Karpas-422 (cell line): ENCODE results near the gene B3GNT2. TPM values are rescaled to one million over a fixed set of nuclear protein-coding genes. Genes with fewer than 3 reads are reported as not detected.
A peak's percentile ranks its signal among the peaks of the same experiment; 100 is the strongest.
"Not testable (repeated sequence)": the region's sequence is repeated elsewhere in the genome, so short reads cannot be mapped to it uniquely, and the experiment has no call there.

Experiments
- DNase-seq: peaks from one replicate; pipeline ENCODE4 v3.0.0-alpha.2; 2015
- H2AFZ ChIP-seq: fragments of 200-600 bp; sonication (generic); 2 replicates; pipeline ENCODE4 v1.6.1; 2014; ENCODE audit warnings: antibody characterized with exemption, low read length, mixed read lengths
- H3K27ac ChIP-seq: fragments of 200-600 bp; sonication (generic); 2 replicates; pipeline ENCODE4 v1.5.1; 2014; ENCODE audit warnings: mild to moderate bottlenecking, low read length, moderate library complexity
- H3K27me3 ChIP-seq: fragments of 200-600 bp; sonication (generic); 2 replicates; pipeline ENCODE4 v1.6.1; 2014; ENCODE audit warnings: low read length, mixed read lengths
- H3K36me3 ChIP-seq: fragments of 200-600 bp; sonication (generic); 2 replicates; pipeline ENCODE4 v1.6.1; 2014; ENCODE audit warnings: low read length, mixed read lengths; ENCODE audit not compliant: insufficient read depth
- H3K4me1 ChIP-seq: fragments of 200-600 bp; sonication (generic); 2 replicates; pipeline ENCODE4 v1.6.1; 2014; ENCODE audit warnings: mild to moderate bottlenecking, low read length, mixed read lengths
- H3K4me2 ChIP-seq: fragments of 200-600 bp; sonication (generic); 2 replicates; pipeline ENCODE4 v1.6.1; 2014; ENCODE audit warnings: low read length, low read depth, mild to moderate bottlenecking; ENCODE audit not compliant: poor library complexity, severe bottlenecking
- H3K4me3 ChIP-seq: fragments of 200-600 bp; sonication (generic); 2 replicates; pipeline ENCODE4 v1.5.1; 2014; ENCODE audit warnings: mild to moderate bottlenecking, antibody characterized with exemption, low read length, mixed read lengths
- H3K79me2 ChIP-seq: fragments of 200-600 bp; sonication (generic); 2 replicates; pipeline ENCODE4 v1.6.1; 2014; ENCODE audit warnings: mild to moderate bottlenecking, low read length, mixed read lengths
- H3K9ac ChIP-seq: fragments of 200-600 bp; sonication (generic); 2 replicates; pipeline ENCODE4 v1.6.0; 2014; ENCODE audit warnings: low read length
- H3K9me2 ChIP-seq: fragments of 200-600 bp; sonication (generic), shearing (Covaris generic); replicated peaks from 2 replicates; pipeline ENCODE4 v1.6.0; 2014; ENCODE audit warnings: mild to moderate bottlenecking, low read length, moderate library complexity; ENCODE audit not compliant: insufficient read depth
- H3K9me3 ChIP-seq: fragments of 300-700, 200-600 bp; sonication (generic); 2 replicates; pipeline ENCODE4 v1.6.1; 2014; ENCODE audit warnings: low read length, mixed read lengths
- H4K20me1 ChIP-seq: fragments of 200-600 bp; sonication (generic); 2 replicates; pipeline ENCODE4 v1.6.1; 2014; ENCODE audit warnings: mild to moderate bottlenecking, antibody characterized with exemption, low read length, low read depth; ENCODE audit not compliant: insufficient read depth
- total RNA-seq: library from RNA; depleted of rRNA; stranded (reverse); fragments of >200 nt; shearing (Covaris generic); gene quantifications from 2 replicates; pipeline ENCODE4 v1.2.3, GENCODE V29; 2014; ENCODE audit warnings: low replicate concordance; rRNA removed

Gene B3GNT2, protein sequence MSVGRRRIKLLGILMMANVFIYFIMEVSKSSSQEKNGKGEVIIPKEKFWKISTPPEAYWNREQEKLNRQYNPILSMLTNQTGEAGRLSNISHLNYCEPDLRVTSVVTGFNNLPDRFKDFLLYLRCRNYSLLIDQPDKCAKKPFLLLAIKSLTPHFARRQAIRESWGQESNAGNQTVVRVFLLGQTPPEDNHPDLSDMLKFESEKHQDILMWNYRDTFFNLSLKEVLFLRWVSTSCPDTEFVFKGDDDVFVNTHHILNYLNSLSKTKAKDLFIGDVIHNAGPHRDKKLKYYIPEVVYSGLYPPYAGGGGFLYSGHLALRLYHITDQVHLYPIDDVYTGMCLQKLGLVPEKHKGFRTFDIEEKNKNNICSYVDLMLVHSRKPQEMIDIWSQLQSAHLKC
- 12.6 and 26.9 TPM in 2 replicates for total RNA-seq

GRCh38 chr2:62195421-62196277 is at the start of gene B3GNT2:
Gene B3GNT2, plus strand, starts transcription at chr2:62196115. Its CDS starts 26,106 bp downstream, at chr2:62222221.
- Histone ChIP-seq H2AFZ (peak within 1 kb of the TSS; percentile 100), H3K4me2 (peak within 1 kb of the TSS; percentile 99), H3K9me2 (no peaks in the 10 kb centered on the region), H4K20me1 (peaks cover 37% of the 10 kb centered on the region), H3K9ac (peak within 1 kb of the TSS; percentile 91), H3K9me3 (no peaks in the 10 kb centered on the region), H3K36me3 (no peaks in the 10 kb centered on the region), H3K27me3 (no peaks in the 10 kb centered on the region), H3K79me2 (peaks cover 35% of the 10 kb centered on the region), H3K27ac (peak within 1 kb of the TSS; percentile 25; the same call in 1 of the 2 replicates), H3K4me3 (peak within 1 kb of the TSS; percentile 99), H3K4me1 (peaks cover 29% of the 10 kb centered on the region)
- DNase-seq, result peak; percentile 95

DNA sequence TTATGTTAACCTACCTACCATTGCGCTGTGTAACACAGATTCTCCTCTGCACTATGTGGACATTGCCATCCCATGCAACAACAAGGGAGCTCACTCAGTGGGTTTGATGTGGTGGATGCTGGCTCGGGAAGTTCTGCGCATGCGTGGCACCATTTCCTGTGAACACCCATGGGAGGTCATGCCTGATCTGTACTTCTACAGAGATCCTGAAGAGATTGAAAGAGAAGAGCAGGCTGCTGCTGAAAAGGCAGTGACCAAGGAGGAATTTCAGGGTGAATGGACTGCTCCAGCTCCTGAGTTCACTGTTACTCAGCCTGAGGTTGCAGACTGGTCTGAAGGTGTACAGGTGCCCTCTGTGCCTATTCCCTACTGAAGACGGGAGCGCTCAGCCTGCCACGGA is 49.1 kb upstream of the B3GNT2 start:
- H3K27ac ChIP-seq, H3K4me3 ChIP-seq, H3K9me3 ChIP-seq, H3K36me3 ChIP-seq, H3K27me3 ChIP-seq, H3K79me2 ChIP-seq, H3K9me2 ChIP-seq, H3K4me2 ChIP-seq, H2AFZ ChIP-seq, DNase-seq, H3K9ac ChIP-seq, H4K20me1 ChIP-seq: not testable (repeated sequence)
- peaks cover 10% of the 10 kb centered on the region for H3K4me1 ChIP-seq

GRCh38 chr2:62147610-62148301 is 48.2 kb upstream of the B3GNT2 start:
- H3K27me3 ChIP-seq, result no peaks in the 10 kb centered on the region
- H3K9me3 ChIP-seq, result no peaks in the 10 kb centered on the region
- no peak overlapping the region for H3K4me2 ChIP-seq
- H3K36me3 ChIP-seq, result no peaks in the 10 kb centered on the region
- H2AFZ ChIP-seq, result no peak overlapping the region
- no peaks in the 10 kb centered on the region for H4K20me1 ChIP-seq
- no peak overlapping the region for H3K9ac ChIP-seq
- no peaks in the 10 kb centered on the region for H3K79me2 ChIP-seq
- H3K27ac ChIP-seq, result no peak overlapping the region
- DNase-seq, result no peak
- no peak overlapping the region for H3K4me3 ChIP-seq
- H3K9me2 ChIP-seq, result no peaks in the 10 kb centered on the region
- H3K4me1 ChIP-seq, result peaks cover 10% of the 10 kb centered on the region

DNA sequence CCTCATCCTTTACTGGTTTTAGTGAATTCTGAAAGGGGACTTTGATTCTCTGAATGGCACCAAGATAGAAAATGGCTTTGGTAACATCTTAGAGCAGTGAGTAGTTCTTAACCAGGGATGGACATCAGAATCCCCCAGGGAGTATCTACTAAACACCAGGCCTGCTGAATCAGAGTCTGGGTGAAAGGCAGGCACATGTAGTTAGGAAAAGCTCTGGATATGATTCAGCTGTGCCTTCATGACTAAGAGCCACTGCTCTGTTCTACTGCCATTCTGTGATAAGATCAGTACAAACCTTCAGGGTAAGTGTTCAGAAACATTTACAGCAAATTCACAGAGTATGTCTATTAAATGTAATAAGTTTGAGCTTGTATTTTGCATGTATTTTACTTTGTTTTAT is 46.2 kb upstream of the B3GNT2 start:
- Histone ChIP-seq H3K4me1 (peaks cover 8% of the 10 kb centered on the region), H3K27ac (no peak overlapping the region), H4K20me1 (no peaks in the 10 kb centered on the region), H3K9me2 (no peaks in the 10 kb centered on the region), H3K27me3 (no peaks in the 10 kb centered on the region), H3K9ac (no peak overlapping the region), H3K4me3 (no peak overlapping the region), H3K9me3 (no peaks in the 10 kb centered on the region), H3K79me2 (no peaks in the 10 kb centered on the region), H3K4me2 (no peak overlapping the region), H3K36me3 (no peaks in the 10 kb centered on the region), H2AFZ (no peak overlapping the region)
- DNase-seq, result no peak

DNA sequence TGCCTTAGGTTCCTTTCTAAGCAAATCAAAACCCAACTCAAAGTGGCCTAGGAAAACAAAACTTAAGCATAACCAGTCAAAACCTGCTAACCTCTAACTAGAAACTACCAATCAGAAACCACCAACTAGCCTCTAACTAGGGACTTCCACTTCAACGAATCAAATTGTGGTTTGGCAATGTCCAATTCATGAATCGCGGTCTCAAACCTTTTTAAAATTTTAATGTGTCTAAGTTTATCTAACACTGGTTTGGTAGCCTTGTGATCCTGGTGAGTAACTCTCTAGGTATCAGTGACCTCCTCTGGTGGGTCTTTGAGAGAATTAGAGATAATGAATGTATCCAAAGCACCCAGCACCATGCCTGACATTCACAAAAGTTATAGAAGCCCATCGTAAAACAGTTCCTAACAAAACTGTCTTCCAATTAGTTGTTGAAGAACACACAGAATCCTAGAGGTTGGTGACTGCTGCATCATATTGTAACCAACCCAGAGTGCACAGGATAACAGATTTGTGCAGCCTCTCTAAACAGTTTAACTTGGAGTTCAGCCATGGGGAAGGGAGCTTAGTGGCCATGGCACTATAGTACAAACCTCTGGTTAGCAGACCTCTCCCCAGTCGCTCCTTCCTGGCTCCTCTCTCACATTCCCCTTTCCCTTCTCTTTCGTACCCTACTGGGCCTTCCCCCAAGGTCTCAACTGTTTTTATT is 45.2 kb upstream of the B3GNT2 start:
- DNase-seq, result no peak
- H4K20me1 ChIP-seq, result no peaks in the 10 kb centered on the region
- H3K4me1 ChIP-seq, result no peaks in the 10 kb centered on the region; the same call in 1 of the 2 replicates
- H3K9me2 ChIP-seq, result no peaks in the 10 kb centered on the region
- peaks cover 4% of the 10 kb centered on the region for H3K9me3 ChIP-seq
- no peak overlapping the region for H3K9ac ChIP-seq
- no peak overlapping the region for H3K4me2 ChIP-seq
- no peak overlapping the region for H3K27ac ChIP-seq
- H2AFZ ChIP-seq, result no peak overlapping the region
- H3K79me2 ChIP-seq, result no peaks in the 10 kb centered on the region
- H3K4me3 ChIP-seq, result no peak overlapping the region
- no peaks in the 10 kb centered on the region for H3K36me3 ChIP-seq
- H3K27me3 ChIP-seq, result no peaks in the 10 kb centered on the region

DNA sequence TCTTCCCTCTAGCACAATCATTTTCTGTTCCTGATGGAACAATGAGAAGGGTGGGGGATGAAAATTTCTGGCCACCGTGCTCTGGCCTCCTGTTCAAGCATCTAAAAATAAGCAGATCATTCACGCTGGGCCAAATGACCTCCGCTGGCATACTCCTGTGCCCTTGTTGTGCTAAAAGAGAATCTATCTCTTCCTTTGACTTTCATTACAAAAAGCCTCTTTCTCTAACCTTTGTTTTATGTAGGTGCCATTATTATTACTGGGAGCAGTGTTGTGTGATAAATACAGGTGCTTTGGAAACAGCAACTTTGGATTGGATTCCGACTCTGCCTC is 44.6 kb upstream of the B3GNT2 start:
- Histone ChIP-seq H3K4me3 (no peak overlapping the region), H3K27ac (no peak overlapping the region), H3K79me2 (no peaks in the 10 kb centered on the region), H3K4me2 (no peak overlapping the region), H3K9me2 (no peaks in the 10 kb centered on the region), H3K27me3 (no peaks in the 10 kb centered on the region), H3K9me3 (peaks cover 4% of the 10 kb centered on the region), H3K9ac (no peak overlapping the region), H3K4me1 (no peaks in the 10 kb centered on the region), H2AFZ (no peak overlapping the region), H4K20me1 (no peaks in the 10 kb centered on the region), H3K36me3 (no peaks in the 10 kb centered on the region)
- no peak for DNase-seq

- Histone ChIP-seq H2AFZ (no peak overlapping the region), H3K9me2 (no peaks in the 10 kb centered on the region), H3K4me3 (no peak overlapping the region)
Measured at GRCh38 chr2:62152000-62152399, 43.9 kb upstream of the B3GNT2 start.

More at GRCh38 chr2:62152000-62152399, 43.9 kb upstream of the B3GNT2 start:
- H3K27me3 ChIP-seq, result no peaks in the 10 kb centered on the region
- H4K20me1 ChIP-seq, result no peaks in the 10 kb centered on the region
- no peaks in the 10 kb centered on the region for H3K4me1 ChIP-seq
- no peak for DNase-seq
- no peaks in the 10 kb centered on the region for H3K36me3 ChIP-seq
- H3K9ac ChIP-seq, result no peak overlapping the region
- H3K27ac ChIP-seq, result no peak overlapping the region
- peaks cover 4% of the 10 kb centered on the region for H3K9me3 ChIP-seq
- no peak overlapping the region for H3K4me2 ChIP-seq
- no peaks in the 10 kb centered on the region for H3K79me2 ChIP-seq
